GM15510 (cell line): ENCODE results near the gene ZNF143.

Experiments
- POLR2A ChIP-seq: IDR thresholded peaks from 3 replicates; pipeline ENCODE4 v1.6.1; 2011; ENCODE audit warnings: borderline replicate concordance; ENCODE audit not compliant: insufficient read length; ENCODE audit errors: extremely low read depth

The ZNF143 gene

DNA sequence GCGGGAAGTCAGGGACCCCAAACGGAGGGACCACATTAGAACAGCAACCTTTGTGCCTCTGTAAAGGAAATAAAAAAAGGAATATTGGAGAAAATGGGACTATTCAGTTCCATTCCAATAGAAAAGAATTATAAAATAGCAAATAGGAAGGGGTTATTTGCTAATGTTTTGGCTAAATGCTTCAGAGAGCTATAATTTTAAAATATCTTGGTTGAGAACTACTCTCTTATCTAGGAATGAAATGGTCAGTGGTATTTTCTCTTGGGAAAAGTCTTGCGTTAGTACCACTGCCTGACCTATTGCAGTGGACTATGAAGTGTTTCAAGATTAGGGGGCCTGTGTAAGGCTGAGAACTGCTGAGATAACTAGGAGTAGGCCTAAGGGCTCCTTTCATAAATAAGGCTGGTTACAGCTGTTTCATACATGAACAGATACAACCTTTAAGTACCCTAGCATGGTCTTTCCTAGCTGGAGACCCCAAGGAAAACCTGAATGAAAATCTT, 105.8 kb downstream of the ZNF143 start:
- no peak for TF ChIP-seq POLR2A

DNA sequence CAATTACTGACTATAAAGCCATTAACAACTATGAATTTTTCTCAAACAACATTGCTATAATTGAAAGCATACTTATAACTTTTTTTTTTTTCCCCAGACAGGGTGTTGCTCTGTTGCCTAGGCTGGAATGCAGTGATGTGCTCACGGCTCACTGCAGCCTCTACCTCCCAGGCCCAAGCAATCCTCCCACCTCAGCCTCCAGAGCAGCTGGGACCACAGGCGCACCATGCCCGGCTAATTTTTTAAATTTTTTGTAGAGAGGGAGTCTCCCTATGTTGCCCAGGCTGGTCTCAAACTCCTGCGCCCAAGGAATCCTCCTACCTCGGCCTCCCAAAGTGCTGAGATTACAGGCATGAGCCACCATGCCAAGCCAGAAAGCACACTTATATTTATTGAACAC, 106.6 kb downstream of the ZNF143 start:
- TF ChIP-seq POLR2A: no peak

DNA sequence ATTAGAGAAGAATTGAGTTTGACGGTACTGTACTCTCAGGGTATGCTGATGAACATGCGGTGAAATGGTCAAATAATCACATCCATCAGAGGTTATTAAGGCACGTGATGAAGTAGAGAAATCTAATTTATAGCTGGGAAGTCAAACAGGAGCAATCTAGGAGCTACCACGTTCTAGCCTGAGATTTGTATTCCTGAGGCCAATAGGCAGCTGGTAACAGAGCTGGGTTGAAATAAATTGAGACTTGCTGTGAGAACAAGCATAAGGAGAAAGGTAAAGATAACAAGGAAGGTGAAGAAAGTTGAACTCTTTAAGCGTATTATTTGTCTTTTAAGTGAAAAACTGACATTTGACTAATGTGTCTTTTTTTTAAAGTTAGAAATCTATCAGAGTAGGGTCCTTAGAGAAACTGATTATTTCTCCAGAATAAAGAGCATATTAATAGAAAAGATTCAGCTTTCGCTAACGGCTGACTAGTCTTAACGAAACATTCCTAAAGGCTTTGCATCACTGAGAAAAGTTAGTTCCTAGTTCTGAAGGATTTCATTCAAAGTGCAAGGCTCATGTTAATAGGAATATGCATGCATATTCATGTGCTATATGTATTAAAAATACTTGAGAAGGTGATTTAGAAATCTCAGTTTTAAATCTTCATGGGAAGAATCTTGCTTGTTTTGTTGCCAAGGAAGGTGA, 107.5 kb downstream of the ZNF143 start:
- TF ChIP-seq POLR2A: no peak

DNA sequence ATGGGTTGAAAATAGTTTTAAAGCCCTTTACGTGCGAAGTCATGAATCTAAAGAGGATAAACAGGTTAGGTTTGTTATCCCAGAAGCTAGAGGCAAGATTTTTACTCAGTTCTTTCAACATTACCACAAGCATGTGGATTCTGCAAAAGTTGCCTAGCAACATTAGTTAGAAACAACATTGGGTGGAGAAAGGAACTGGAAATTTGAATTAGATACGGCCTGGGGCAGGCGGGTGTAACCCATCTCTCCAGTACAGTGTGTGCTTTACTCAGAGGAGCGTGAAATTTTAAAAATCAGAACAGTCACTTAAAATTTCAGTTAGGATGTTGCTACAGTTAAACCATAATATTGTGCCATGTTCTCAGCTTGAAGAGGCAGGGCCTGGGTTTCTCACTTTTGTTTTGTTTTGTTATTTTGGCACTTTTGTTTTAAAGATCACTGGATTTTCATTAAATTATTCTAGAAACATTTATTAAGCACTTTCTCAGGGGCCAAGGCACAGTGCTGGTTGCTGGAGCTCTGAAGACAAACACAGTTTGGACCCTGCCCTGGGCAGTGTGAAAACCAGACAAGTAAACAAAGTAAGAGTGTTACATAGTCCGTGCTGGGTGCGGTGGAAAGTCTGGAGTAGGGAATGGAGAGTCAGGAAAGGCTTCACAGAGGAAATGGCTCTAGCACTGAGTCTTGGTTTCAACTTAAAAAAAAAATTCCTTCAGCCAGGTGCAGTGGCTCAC, 108.2 kb downstream of the ZNF143 start:
- TF ChIP-seq POLR2A: no peak

DNA sequence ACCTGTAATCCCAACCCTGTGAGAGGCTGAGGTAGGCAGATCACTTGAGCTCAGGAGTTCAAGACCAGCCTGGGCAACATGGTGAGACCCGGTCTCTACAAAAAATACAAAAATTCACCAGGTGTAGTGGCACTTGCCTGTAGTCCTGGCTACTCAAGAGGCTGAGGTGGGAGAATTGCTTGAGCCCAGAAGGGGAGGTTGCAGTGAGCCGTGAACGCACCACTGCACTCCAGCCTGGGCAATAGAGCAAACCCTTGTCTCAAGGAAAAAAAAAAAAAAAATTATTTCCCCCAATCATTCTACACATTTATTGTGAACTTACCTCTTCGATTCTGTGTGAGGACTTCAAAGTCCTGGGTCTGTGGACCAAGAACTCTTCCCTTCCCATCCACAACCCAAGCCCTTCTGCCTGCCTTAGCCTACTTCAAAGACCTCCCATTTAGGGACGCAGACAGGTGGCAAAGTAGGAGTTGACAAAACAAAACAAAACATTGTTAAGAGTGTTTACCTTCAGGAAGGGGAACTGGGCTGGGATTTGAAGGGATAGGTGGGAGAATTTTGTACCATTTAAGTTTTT, 108.9 kb downstream of the ZNF143 start:
- TF ChIP-seq POLR2A: no peak

DNA sequence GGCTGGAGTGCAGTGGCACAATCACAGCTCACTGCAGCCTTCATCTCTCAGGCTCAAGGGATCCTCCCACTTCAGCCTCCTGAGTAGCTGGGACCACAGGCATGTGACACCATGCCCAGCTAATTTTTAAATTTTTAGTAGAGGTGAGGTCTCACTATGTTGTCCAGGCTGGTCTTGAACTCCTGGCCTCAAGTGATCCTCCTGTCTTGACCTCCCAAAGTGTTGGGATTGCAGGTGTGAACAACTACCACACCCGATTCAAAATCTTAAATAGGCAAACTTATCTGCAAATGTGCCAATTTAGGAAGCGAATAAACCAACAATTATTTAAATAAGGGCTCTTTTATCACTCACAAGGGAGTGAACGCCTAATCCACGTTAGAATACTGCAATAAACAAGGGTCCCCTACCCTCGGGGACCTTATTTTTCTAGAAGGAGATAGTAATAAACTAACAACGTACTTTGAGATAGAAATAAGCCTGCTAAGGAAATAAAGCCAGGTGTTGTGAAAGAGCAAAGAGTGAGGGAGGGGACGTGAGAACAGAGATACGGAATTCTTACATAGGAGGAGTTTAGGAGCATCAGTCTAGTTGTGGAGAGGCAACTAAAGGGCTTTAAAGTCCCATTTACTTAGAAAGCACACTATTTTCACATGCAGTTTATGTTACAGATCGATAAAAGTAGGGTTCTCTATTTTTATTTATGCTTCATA, 109.7 kb downstream of the ZNF143 start:
- no peak for TF ChIP-seq POLR2A

DNA sequence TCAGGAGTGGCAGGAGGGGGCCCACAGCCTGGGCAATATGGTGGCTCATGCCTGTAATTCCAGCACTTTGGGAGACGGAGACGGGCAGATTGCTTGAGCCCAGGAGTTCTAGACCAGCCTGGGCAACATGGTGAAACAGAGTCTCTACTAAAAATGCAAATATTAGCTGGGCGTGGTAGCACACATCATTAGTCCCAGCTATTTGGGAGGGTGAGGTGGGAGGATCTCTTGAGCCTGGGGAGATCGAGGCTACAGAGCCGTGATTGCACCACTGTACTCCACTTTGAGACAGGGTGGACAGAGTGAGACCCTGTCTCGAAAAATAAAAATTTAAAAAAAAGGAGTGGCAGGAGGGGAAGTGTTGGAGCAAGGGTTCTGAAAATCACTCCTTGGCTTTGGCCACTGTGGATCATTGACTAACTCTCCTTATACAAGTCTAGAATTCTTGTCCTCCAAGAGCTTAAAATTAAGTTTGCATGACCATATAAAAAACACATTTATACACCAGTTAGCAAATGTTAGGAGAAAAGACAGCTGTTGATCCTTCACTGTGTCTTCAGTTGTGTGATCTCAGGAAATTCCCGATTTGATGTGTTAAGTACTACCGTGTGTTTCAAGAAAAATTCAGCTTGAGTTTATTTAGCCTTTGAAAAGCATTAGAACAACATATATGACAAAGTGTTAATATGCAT, 110.4 kb downstream of the ZNF143 start:
- TF ChIP-seq POLR2A: no peak

DNA sequence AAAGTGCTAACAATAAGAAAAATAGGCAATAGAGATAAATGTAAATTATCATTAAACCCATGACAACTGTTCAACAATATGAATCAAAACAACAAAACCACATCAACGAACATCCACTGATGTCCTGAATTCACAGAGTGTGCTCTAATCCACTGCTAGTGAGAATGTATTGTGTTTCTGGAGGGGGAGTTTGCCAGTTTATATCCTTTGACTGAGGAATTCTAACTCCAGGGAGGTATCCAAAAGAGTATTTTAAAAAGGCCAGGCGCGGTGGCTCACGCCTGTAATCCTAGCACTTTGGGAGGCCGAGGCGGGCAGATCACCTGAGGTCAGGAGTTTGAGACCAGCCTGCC, 110.9 kb downstream of the ZNF143 start:
- TF ChIP-seq POLR2A: no peak

DNA sequence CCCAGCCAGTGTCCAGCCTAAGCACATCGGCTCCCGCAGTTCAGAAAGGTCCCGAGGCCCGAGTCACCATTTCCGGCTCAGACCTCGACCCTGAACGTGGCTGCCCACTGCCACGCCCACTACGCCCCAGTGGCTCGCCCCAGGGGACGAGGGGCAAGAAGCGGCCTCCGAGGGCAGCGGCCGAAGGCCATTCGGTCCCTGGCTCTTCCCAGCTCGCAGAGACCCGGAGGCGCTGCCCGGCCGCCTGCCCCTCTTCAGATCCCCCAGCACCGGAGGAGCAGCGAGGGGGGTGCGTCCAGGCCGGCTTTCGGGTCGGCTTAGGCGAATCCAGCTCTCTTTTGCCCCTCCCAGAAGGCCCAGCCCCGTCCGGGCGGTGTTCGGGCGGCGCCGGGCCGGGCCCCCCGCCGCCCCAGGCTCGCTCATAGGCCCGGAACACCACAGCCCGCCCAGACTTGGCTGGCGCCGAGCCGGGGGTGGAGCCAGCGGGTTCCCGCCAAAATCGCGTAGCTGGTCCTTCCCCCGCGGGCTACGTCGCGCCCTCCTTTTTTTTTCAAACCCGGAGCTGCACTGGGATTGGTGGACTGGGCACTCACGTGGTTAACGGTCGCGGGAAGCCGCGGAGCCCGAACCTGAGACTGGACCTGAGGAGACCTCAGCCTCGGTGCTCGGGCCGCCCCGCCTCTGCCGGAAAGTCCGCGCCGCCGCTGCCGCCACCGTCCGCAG, 112.4 kb downstream of the ZNF143 start, which contains the start of gene WEE1:
WEE1 (plus strand) TSS at position 619 of the 723 bp plus-strand sequence. CDS start 264 bp downstream, outside the sequence.
- TF ChIP-seq POLR2A: peak; percentile 53

DNA sequence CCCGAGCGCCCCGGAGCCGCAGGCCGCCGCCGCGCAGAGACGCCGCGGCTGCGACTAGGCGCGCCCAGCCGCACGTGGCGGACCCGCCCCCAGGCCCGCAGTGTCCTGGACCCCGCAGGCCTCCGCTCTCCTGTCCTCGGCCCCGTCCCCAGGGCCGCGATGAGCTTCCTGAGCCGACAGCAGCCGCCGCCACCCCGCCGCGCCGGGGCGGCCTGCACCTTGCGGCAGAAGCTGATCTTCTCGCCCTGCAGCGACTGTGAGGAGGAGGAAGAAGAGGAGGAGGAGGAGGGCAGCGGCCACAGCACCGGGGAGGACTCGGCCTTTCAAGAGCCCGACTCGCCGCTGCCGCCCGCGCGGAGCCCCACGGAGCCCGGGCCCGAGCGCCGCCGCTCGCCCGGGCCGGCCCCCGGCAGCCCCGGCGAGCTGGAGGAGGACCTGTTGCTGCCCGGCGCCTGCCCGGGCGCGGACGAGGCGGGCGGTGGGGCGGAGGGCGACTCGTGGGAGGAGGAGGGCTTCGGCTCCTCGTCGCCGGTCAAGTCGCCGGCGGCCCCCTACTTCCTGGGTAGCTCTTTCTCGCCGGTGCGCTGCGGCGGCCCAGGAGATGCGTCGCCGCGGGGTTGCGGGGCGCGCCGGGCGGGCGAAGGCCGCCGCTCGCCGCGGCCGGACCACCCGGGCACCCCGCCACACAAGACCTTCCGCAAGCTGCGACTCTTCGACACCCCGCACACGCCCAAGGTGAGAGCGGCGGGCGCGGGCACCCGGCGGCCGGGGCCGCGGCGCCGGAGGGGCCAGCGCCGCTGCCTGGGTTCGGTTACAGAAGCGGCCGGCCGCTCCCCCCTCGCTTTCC, 113.2 kb downstream of the ZNF143 start:
- TF ChIP-seq POLR2A: peak; percentile 47

DNA sequence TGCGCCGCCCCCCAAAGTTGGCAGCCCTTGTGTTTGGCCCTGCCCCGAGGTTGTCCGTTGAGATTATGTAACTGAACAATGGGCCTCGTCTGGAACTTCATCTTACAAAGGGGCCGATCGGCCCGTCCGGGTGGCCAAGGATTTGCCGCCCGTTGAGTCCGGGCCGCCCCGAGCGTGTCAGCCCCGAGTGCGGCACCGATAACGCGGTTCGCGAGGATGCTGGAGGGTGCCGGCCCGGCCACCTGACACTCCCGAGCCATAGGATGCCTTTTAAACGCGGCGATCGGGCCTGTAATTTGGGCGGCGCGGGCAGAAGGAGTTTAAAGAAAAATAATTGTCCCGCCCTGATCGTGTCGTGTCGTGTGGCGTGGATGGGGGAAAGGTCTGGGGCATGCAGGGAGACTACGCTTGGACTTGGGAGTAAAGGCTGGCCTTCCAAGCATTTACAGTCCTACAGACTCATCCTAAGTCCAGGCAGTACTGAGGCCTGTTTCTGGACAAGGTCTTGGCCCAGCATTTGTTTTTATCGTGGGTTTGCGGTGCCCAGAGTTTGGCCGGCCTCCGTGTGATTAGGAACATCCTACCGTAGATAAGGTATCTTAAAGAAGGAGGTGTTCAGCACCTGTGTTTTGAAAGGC, 113.9 kb downstream of the ZNF143 start:
- no peak for TF ChIP-seq POLR2A
